Measurements from ENCODE around the gene SSBP4.
A peak's percentile ranks its signal among the peaks of the same experiment; 100 is the strongest.

Gene SSBP4

DNA sequence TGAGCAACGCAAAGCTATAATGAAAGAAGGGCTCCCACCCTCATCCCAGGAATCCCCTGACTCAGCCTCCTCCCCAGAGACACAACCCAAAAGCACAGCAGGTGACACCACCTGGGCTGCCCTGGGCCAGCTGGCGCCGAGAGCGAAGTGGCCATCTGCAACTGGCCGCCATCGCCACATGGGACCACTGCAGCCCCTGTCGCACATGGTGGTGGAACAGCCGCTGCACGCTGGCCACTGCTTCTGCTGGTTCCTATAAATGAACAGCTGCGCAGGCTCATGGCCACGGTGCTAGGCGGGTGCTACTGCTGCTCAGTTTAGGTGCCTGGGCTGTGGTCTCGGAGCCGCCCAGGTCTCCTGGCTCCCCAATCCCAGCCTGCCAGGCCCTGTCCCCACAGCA is 30.4 kb downstream of the SSBP4 start:
- H3K4me3 ChIP-seq (replicated peaks in 1 of 2; ENCODE audit: low read depth in 2 of 2, low read length in 2 of 2): no peak overlapping the region
- DNase-seq (ENCODE audit: low read depth in 2 of 2): no peak
- TF ChIP-seq CTCF (IDR thresholded peaks at IDR 0.05; ENCODE audit: low read depth, low read length): no peak

DNA sequence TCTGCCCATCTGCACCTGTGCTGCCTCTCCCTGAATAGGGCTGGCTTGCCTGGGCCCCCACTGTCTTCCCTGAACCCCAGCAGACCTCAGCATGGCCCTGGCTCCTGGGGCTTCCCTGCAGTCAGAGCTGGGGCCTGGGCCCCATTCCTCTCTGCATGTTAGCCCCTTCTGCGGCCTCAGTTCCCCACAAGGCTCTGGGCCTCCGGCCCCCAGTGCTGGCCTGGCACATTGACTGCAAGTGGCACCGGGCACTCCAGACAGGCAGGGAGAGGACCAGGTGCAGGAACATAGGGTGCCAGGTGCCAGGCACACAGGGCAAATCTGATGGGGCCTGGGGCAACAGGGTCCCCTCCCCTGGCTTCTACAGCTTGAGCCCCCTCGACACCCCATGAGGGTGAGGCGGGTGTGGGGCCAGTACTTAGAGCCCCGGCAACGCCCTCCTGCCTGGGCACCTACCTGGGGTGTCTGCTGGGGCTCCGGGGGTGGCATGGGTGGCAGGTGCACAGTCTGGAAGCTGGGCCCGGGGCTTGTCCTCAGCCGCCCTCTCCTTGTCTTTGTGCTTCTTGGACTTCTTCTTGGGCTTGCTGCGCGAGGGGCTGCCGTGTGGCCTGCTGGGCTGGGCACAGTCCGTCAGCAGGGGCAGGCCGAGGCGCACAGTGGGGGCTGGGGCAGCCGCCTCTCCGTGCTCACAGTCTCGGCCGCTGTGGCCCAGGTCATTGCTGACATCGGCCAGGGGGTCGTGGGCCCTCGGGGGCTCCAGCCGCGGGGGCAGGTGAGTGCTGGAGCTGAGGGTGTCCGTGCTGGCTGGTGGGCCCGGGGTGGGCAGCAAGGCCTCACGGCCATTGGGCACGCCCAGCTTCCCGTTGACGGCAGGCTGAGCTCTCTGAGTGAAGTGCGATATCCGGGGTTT is 31.1 kb downstream of the SSBP4 start:
- TF ChIP-seq CTCF (IDR thresholded peaks at IDR 0.05; ENCODE audit: low read depth, low read length): no peak
- H3K4me3 ChIP-seq (replicated peaks in 1 of 2; ENCODE audit: low read depth in 2 of 2, low read length in 2 of 2): no peak overlapping the region
- DNase-seq (ENCODE audit: low read depth in 2 of 2): no peak

- H3K4me3 ChIP-seq (replicated peaks in 1 of 2; ENCODE audit: low read depth in 2 of 2, low read length in 2 of 2): no peak overlapping the region
- DNase-seq (ENCODE audit: low read depth in 2 of 2): peak; percentile 81 to 82
- peak; percentile 99 for TF ChIP-seq CTCF (IDR thresholded peaks at IDR 0.05; ENCODE audit: low read depth, low read length)
These were observed 32.0 kb downstream of the SSBP4 start for GRCh38 chr19:18450931-18451836.

GRCh38 chr19:18452386-18452785 is 33.2 kb downstream of the SSBP4 start:
- no peak for DNase-seq (ENCODE audit: low read depth in 2 of 2)
- TF ChIP-seq CTCF (IDR thresholded peaks at IDR 0.05; ENCODE audit: low read depth, low read length): no peak
- no peak overlapping the region for H3K4me3 ChIP-seq (replicated peaks in 1 of 2; ENCODE audit: low read depth in 2 of 2, low read length in 2 of 2)

DNA sequence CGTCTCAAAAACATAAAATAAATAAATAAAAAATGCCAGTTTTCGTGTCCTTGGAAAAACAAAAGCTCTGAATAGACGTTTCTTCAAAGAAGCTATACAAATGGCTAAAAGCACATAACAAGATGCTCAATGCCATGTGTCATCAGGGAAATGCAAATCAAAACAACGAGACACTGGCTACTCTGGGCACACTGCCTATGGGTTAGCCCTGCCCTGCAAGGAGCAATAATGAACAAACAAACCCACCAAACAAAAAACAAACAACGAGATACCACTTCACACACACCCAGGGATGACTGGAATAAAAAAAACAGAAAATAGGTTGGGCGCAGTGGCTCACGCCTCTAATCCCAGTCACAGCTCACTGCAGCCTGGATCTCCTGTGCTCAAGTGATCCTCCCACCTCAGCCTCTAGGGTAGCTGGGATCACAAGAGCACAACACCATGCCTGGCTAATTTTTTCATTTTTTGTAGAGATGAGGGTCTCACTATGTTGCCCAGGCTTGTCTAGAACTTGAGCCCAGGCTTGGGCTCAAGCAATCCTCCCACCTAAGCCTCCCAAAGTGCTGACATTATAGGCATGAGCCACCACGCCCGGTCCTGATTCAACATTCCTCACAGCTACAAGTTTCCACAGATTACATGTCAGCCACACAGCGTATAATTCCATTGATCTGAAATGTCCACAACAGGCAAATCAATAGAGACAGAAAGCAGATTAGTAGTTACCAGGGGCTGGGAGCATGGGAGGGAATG is 34.2 kb downstream of the SSBP4 start:
- TF ChIP-seq CTCF (IDR thresholded peaks at IDR 0.05; ENCODE audit: low read depth, low read length): no peak
- DNase-seq (ENCODE audit: low read depth in 2 of 2): peak in 1 of 2 donors; percentile 67
- no peak overlapping the region for H3K4me3 ChIP-seq (replicated peaks in 1 of 2; ENCODE audit: low read depth in 2 of 2, low read length in 2 of 2)

- no peak overlapping the region for H3K4me3 ChIP-seq (replicated peaks in 1 of 2; ENCODE audit: low read depth in 2 of 2, low read length in 2 of 2)
- no peak for TF ChIP-seq CTCF (IDR thresholded peaks at IDR 0.05; ENCODE audit: low read depth, low read length)
- DNase-seq (ENCODE audit: low read depth in 2 of 2): no peak
These were observed 37.1 kb downstream of the SSBP4 start for GRCh38 chr19:18456279-18456678.
